ENCODE results near the gene DPM2. TPM values are rescaled to one million over a fixed set of nuclear protein-coding genes. Genes with fewer than 3 reads are reported as not detected.
A peak's percentile ranks its signal among the peaks of the same experiment; 100 is the strongest.

The DPM2 gene
- total RNA-seq, 1 donor = 10.1 TPM

- Histone ChIP-seq H2AFZ (ENCODE audit: low read length) (peak within 1 kb of the TSS; percentile 85), H3K4me2 (ENCODE audit: insufficient read depth, low read length) (peak within 1 kb of the TSS; percentile 89), H3K36me3 (ENCODE audit: insufficient read depth, low read length) (peaks cover 10% of the 10 kb centered on the region), H3K79me2 (ENCODE audit: insufficient read depth, low read length) (peaks cover 17% of the 10 kb centered on the region), H3K4me3 (ENCODE audit: insufficient read depth, low read length) (peak within 1 kb of the TSS; percentile 89), H3K27me3 (ENCODE audit: insufficient read depth, low read length) (no peaks in the 10 kb centered on the region), H3K9me3 (ENCODE audit: low read depth, low read length) (no peaks in the 10 kb centered on the region), H3K4me1 (ENCODE audit: insufficient read depth, low read length) (peaks cover 47% of the 10 kb centered on the region), H3K27ac (ENCODE audit: low read depth, low read length) (peak within 1 kb of the TSS; percentile 73), H4K20me1 (ENCODE audit: insufficient read depth, low read length) (no peaks in the 10 kb centered on the region)
- no peak for TF ChIP-seq CTCF (IDR thresholded peaks at IDR 0.05; ENCODE audit: extremely low read depth, low read depth, low read length)
- peak; percentile 99 for DNase-seq (ENCODE audit: insufficient read length, low spot score, missing footprints)
These were observed 20.7 kb downstream of the DPM2 start, which contains the start of gene ST6GALNAC4 for GRCh38 chr9:127916720-127917581. ST6GALNAC4 (minus strand) TSS chr9:127917041; CDS start chr9:127916419, 622 bp downstream.

GRCh38 chr9:127915801-127916719 is 21.6 kb downstream of the DPM2 start:
- Histone ChIP-seq H3K36me3 (ENCODE audit: insufficient read depth, low read length) (peaks cover 16% of the 10 kb centered on the region), H3K27ac (ENCODE audit: low read depth, low read length) (peak overlapping the region; percentile 73), H3K9me3 (ENCODE audit: low read depth, low read length) (no peaks in the 10 kb centered on the region), H3K4me3 (ENCODE audit: insufficient read depth, low read length) (peak overlapping the region; percentile 89), H3K79me2 (ENCODE audit: insufficient read depth, low read length) (peaks cover 17% of the 10 kb centered on the region), H3K4me2 (ENCODE audit: insufficient read depth, low read length) (peak overlapping the region; percentile 89), H2AFZ (ENCODE audit: low read length) (peak overlapping the region; percentile 85), H3K27me3 (ENCODE audit: insufficient read depth, low read length) (no peaks in the 10 kb centered on the region), H3K4me1 (ENCODE audit: insufficient read depth, low read length) (peaks cover 39% of the 10 kb centered on the region), H4K20me1 (ENCODE audit: insufficient read depth, low read length) (peaks cover 2% of the 10 kb centered on the region)
- peak; percentile 72 for DNase-seq (ENCODE audit: insufficient read length, low spot score, missing footprints)
- no peak for TF ChIP-seq CTCF (IDR thresholded peaks at IDR 0.05; ENCODE audit: extremely low read depth, low read depth, low read length)

GRCh38 chr9:127915325-127915752 is 22.3 kb downstream of the DPM2 start:
- no peaks in the 10 kb centered on the region for H3K9me3 ChIP-seq (ENCODE audit: low read depth, low read length)
- no peaks in the 10 kb centered on the region for H3K27me3 ChIP-seq (ENCODE audit: insufficient read depth, low read length)
- no peak overlapping the region for H3K4me3 ChIP-seq (ENCODE audit: insufficient read depth, low read length)
- H3K4me1 ChIP-seq (ENCODE audit: insufficient read depth, low read length) = peaks cover 39% of the 10 kb centered on the region
- H3K4me2 ChIP-seq (ENCODE audit: insufficient read depth, low read length) = no peak overlapping the region
- H4K20me1 ChIP-seq (ENCODE audit: insufficient read depth, low read length) = peaks cover 3% of the 10 kb centered on the region
- peak overlapping the region; percentile 12 for H3K27ac ChIP-seq (ENCODE audit: low read depth, low read length)
- peaks cover 17% of the 10 kb centered on the region for H3K79me2 ChIP-seq (ENCODE audit: insufficient read depth, low read length)
- no peak overlapping the region for H2AFZ ChIP-seq (ENCODE audit: low read length)
- H3K36me3 ChIP-seq (ENCODE audit: insufficient read depth, low read length) = peaks cover 16% of the 10 kb centered on the region
- TF ChIP-seq CTCF (IDR thresholded peaks at IDR 0.05; ENCODE audit: extremely low read depth, low read depth, low read length) = no peak
- peak; percentile 46 for DNase-seq (ENCODE audit: insufficient read length, low spot score, missing footprints)

All from osteoblast (primary cell).